Mesenchymal stem cell (in vitro differentiated cells and primary cell): ENCODE measurements around the gene CYS1.

Experiments
- DNase-seq: peaks from one replicate; pipeline ENCODE4 v3.0.0-alpha.2; 2013
- H2AFZ ChIP-seq: one replicate; pipeline ENCODE4 v1.6.1; 2013; ENCODE audit warnings: low read depth, mild to moderate bottlenecking, control low read depth, inconsistent platforms, low read length, moderate library complexity
- H2AK5ac ChIP-seq: 2 replicates; pipeline ENCODE4 v1.6.1; 2013; ENCODE audit warnings: low read length, moderate library complexity, mild to moderate bottlenecking, inconsistent platforms; ENCODE audit not compliant: severe bottlenecking
- H2BK120ac ChIP-seq: one replicate; pipeline ENCODE4 v1.6.1; 2013; ENCODE audit warnings: low read depth, mild to moderate bottlenecking, inconsistent platforms, low read length, moderate library complexity
- H2BK12ac ChIP-seq, 2 experiments: one replicate each; pipeline ENCODE4 v1.6.1; 2013; ENCODE audit warnings: inconsistent platforms in 2 of 2, low read length in 2 of 2, mild to moderate bottlenecking in 2 of 2, moderate library complexity in 2 of 2, control low read depth in 1 of 2
- H2BK15ac ChIP-seq: one replicate; pipeline ENCODE4 v1.6.1; 2013; ENCODE audit warnings: mild to moderate bottlenecking, low read depth, inconsistent platforms; ENCODE audit not compliant: poor library complexity, severe bottlenecking
- H2BK5ac ChIP-seq: 2 replicates; pipeline ENCODE4 v1.6.1; 2013; ENCODE audit warnings: low read depth, mild to moderate bottlenecking, low read length, control low read depth, inconsistent platforms; ENCODE audit not compliant: poor library complexity, severe bottlenecking
- H3K14ac ChIP-seq, 2 experiments: one replicate each; pipeline ENCODE4 v1.6.1; 2013; ENCODE audit warnings: inconsistent platforms in 2 of 2, low read length in 2 of 2, control low read depth in 1 of 2, mild to moderate bottlenecking in 1 of 2, moderate library complexity in 1 of 2
- H3K18ac ChIP-seq, 2 experiments: one replicate each; pipeline ENCODE4 v1.6.1; 2013; ENCODE audit warnings: inconsistent platforms in 2 of 2, low read length in 2 of 2, control low read depth in 1 of 2, low read depth in 1 of 2, mild to moderate bottlenecking in 1 of 2
- H3K23ac ChIP-seq, 2 experiments: one replicate each; pipeline ENCODE4 v1.6.1; 2013; ENCODE audit warnings: inconsistent platforms in 2 of 2, low read length in 2 of 2, mild to moderate bottlenecking in 2 of 2, moderate library complexity in 2 of 2, control low read depth in 1 of 2
- H3K27ac ChIP-seq: 2 replicates; pipeline ENCODE4 v1.5.1; 2013; ENCODE audit warnings: mild to moderate bottlenecking, moderate library complexity, low read length, control low read depth, inconsistent platforms; ENCODE audit not compliant: poor library complexity, severe bottlenecking
- H3K27me3 ChIP-seq, 2 experiments: 2 replicates each; pipeline versions ENCODE4 v1.6.1 to v1.7.0; 2013; ENCODE audit warnings: low read length in 2 of 2, mild to moderate bottlenecking in 2 of 2, moderate library complexity in 2 of 2, control low read depth in 1 of 2, inconsistent platforms in 1 of 2; ENCODE audit not compliant: control insufficient read depth in 1 of 2, insufficient read depth in 1 of 2
- H3K36me3 ChIP-seq, 2 experiments: 2 replicates each; pipeline versions ENCODE4 v1.6.1 to v1.7.0; 2013; ENCODE audit warnings: low read length in 2 of 2, control low read depth in 1 of 2, inconsistent platforms in 1 of 2, low read depth in 1 of 2, mild to moderate bottlenecking in 1 of 2; ENCODE audit not compliant: insufficient read depth in 2 of 2, control insufficient read depth in 1 of 2
- H3K4ac ChIP-seq, 2 experiments: one replicate each; pipeline ENCODE4 v1.6.1; 2013; ENCODE audit warnings: inconsistent platforms in 2 of 2, low read length in 2 of 2, mild to moderate bottlenecking in 2 of 2, moderate library complexity in 2 of 2, control low read depth in 1 of 2, low read depth in 1 of 2
- H3K4me1 ChIP-seq: 2 replicates; pipeline ENCODE4 v1.6.1; 2013; ENCODE audit warnings: low read depth, low read length, control low read depth; ENCODE audit not compliant: control insufficient read depth, insufficient read depth
- H3K4me2 ChIP-seq: 2 replicates; pipeline ENCODE4 v1.6.1; 2013; ENCODE audit warnings: low read length, mild to moderate bottlenecking, inconsistent platforms; ENCODE audit not compliant: poor library complexity, severe bottlenecking
- H3K4me3 ChIP-seq, 2 experiments: 2 replicates each; pipeline versions ENCODE4 v1.5.1 to v1.7.0; 2013; ENCODE audit warnings: low read length in 2 of 2, mild to moderate bottlenecking in 2 of 2, control low read depth in 1 of 2, low read depth in 1 of 2; ENCODE audit not compliant: insufficient read depth in 1 of 2
- H3K79me1 ChIP-seq: replicated peaks from 2 replicates; pipeline ENCODE4 v1.6.1; 2013; ENCODE audit warnings: mild to moderate bottlenecking, control low read depth, low read length, inconsistent platforms; ENCODE audit not compliant: poor library complexity, severe bottlenecking
- H3K9ac ChIP-seq: 2 replicates; pipeline ENCODE4 v1.7.0; 2013; ENCODE audit warnings: mild to moderate bottlenecking, low read length, moderate library complexity
- H3K9me3 ChIP-seq: 2 replicates; pipeline ENCODE4 v1.7.0; 2013; ENCODE audit warnings: mild to moderate bottlenecking, low read length; ENCODE audit not compliant: control insufficient read depth
- H4K8ac ChIP-seq: one replicate; pipeline ENCODE4 v1.6.1; 2013; ENCODE audit warnings: inconsistent platforms, mild to moderate bottlenecking, low read length, moderate library complexity
- H4K91ac ChIP-seq: one replicate; pipeline ENCODE4 v1.6.1; 2013; ENCODE audit warnings: mild to moderate bottlenecking, low read length, inconsistent platforms
- WGBS: methylation state at CpG from one replicate; pipeline ENCODE4 v1.1.7; 2013; ENCODE audit warnings: mixed read lengths; 5-methylcytosine and 5-hydroxymethylcytosine counted together

Gene CYS1

DNA sequence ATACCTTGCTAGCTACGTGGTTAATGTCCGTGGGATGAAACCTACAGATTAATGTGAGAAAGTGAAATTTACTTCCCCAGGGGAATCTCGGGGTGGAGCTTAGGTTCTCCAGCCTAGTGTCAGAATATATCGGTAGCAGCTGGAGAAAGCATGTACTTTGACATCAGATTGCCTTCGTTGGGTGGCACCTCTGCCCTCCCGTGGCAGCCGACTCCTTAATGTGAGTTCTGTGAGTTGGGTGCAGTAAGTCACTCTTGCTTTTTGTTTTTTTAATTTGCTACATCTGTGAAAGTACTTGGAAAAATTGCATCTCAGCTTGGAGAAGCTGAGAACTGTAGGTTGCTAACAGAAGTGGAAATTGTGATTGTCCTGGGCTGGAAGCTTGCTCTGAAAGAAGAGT, 33.3 kb downstream of the CYS1 start:
- Histone ChIP-seq H3K4ac (no peak overlapping the region), H3K4me2 (no peak overlapping the region), H3K23ac (no peak overlapping the region), H3K27me3 (no peaks in the 10 kb centered on the region), H3K18ac (no peak overlapping the region), H3K79me1 (peaks cover 12% of the 10 kb centered on the region), H2AFZ (no peak overlapping the region), H3K4me3 (no peak overlapping the region), H4K91ac (no peak overlapping the region), H3K27ac (no peak overlapping the region), H2BK120ac (no peak overlapping the region), H3K14ac (no peak overlapping the region), H2BK5ac (no peak overlapping the region), H3K36me3 (peaks cover 17 to 37% of the 10 kb centered on the region in 2 experiments), H4K8ac (no peak overlapping the region), H3K4me1 (peaks cover 26% of the 10 kb centered on the region), H3K9me3 (no peaks in the 10 kb centered on the region), H2BK15ac (no peak overlapping the region), H2AK5ac (no peak overlapping the region), H2BK12ac (no peak overlapping the region), H3K9ac (no peak overlapping the region)
- WGBS = 89% methylated on average over 7 of the region's 7 CpGs
- no peak for DNase-seq

DNA sequence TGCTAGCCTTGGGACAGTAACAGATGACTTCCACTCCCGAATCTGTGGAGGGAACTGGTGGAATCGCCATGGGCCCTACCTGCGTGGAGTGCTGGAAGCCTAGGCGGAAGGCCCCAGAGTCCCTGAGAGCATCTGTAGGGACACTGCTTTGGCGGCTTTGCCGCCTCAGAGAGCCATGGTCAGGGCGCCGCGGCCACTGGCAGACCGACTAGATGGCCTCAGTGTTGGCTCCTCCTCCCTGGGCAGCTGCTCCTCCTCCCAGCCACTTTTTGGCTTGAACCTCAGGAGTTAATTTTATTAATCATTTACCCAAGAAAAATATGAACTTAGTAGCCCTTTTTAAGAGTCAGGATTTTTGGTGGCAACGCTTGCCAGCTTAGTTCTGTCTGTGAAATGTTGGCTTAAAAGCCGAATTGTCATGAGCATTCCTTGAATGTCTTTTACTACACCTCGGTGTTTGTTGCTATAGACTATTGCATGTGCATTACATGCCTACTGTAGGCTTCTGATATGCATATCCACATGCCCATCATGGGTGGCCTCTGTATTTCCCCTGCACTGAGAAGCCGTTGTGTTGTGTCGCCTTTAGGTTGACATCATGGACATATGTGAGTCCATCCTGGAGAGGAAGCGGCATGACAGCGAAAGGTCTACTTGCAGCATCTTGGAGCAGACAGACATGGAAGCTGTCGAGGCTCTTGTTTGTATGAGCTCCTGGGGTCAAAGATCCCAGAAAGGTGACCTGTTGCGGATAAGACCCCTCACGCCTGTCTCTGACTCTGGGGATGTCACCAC, 34.5 kb downstream of the CYS1 start:
- Histone ChIP-seq H2BK120ac (no peak overlapping the region), H3K4me2 (no peak overlapping the region), H4K91ac (no peak overlapping the region), H3K27ac (no peak overlapping the region), H4K8ac (no peak overlapping the region), H3K4me3 (no peak overlapping the region), H3K18ac (no peak overlapping the region), H2AK5ac (no peak overlapping the region), H3K9me3 (no peaks in the 10 kb centered on the region), H2AFZ (no peak overlapping the region), H3K36me3 (peaks cover 17 to 34% of the 10 kb centered on the region in 2 experiments), H2BK5ac (no peak overlapping the region), H3K9ac (no peak overlapping the region), H2BK15ac (no peak overlapping the region), H3K4ac (no peak overlapping the region), H3K23ac (no peak overlapping the region), H2BK12ac (no peak overlapping the region), H3K14ac (no peak overlapping the region), H3K79me1 (peaks cover 12% of the 10 kb centered on the region), H3K27me3 (no peaks in the 10 kb centered on the region), H3K4me1 (peaks cover 26% of the 10 kb centered on the region)
- no peak for DNase-seq
- WGBS = 97% methylated on average over 19 of the region's 20 CpGs

DNA sequence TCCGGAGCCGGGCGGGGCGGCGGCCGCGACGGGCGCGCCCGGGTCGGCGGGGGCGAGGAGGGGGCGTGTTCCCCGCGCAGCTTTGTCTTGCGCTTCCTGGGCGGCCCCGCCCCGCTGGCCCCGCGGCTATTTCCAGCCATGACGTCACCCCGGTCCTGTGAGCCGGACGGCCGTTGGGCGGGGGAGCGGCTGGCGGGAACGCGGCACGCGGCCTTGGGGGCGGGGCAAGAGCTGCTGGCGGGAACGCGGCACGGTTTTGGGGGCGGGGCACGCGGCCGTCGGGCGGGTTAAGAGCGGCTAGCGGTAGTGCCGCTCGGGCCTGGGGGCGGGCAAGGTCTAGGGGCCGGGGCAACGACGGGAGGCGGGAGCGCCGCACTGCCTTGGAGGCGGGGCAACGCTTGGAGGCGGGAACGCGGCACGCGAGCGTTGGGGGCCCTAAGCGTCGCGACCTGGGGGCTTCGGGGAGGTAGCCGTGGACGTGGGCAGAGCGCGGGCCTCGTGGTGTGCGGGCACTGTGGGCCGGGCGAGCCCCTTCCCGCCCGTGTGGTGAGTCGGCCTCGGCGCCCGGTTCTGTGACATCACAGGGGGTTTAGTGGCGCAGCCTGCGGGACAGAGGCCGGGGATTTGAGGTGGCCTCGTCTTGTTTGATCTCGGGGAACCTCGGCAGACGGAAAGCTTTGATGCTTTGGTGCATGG, 36.2 kb downstream of the CYS1 start:
- Histone ChIP-seq H4K91ac (peak overlapping the region; percentile 99), H3K9me3 (no peaks in the 10 kb centered on the region), H3K18ac (peak overlapping the region; percentile 98 to 99), H3K9ac (peak overlapping the region; percentile 89), H3K4me2 (peak overlapping the region; percentile 81), H2AK5ac (no peak overlapping the region), H3K4me3 (peak overlapping the region; percentile 85 to 93), H2BK5ac (no peak overlapping the region), H4K8ac (peak overlapping the region; percentile 98), H2AFZ (no peak overlapping the region), H3K4me1 (peaks cover 26% of the 10 kb centered on the region), H3K79me1 (peaks cover 8% of the 10 kb centered on the region), H3K27ac (no peak overlapping the region), H2BK120ac (no peak overlapping the region), H3K27me3 (no peaks in the 10 kb centered on the region), H3K36me3 (peaks cover 13 to 23% of the 10 kb centered on the region in 2 experiments), H2BK12ac (peak overlapping the region; percentile 18 to 97), H2BK15ac (peak overlapping the region; percentile 98), H3K14ac (no peak overlapping the region), H3K23ac (no peak overlapping the region), H3K4ac (peak overlapping the region; percentile 90 to 93)
- peak; percentile 91 for DNase-seq
- WGBS = 22% methylated on average over 52 of the region's 90 CpGs

DNA sequence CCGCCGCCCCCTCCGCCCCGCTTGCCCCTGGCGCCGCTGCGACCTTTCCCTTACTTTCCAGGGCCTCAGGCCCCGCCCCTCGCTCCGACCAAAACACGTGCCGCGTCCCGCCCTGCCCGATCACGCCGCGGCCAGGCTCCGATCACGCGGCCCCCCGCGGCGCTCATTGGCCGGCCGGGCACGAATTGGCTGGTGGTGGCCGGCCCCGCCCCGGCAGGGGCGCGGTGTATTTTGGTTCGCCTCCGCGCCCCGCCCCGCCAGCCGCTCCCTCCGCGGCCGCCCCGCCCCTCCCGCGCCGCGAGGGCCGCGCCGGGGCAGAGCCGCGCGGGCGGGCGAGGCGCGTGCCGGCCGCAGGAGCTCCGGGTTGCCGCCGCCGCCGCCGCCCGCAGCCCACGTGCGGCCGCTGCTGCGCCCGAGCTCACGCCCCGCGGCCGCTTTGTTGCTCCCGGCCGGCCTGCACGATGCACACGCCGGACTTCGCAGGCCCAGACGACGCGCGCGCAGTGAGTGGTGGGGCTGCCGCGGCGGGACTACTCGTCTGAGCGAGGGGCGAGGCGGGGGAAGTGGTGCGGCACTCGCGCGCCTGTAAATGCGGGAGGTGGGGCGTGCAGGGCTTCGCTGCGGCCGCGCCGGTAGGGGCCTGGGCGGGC, 36.8 kb downstream of the CYS1 start, which contains the start of gene KLF11:
Gene KLF11, plus strand, starts transcription at position 295 of the 650 bp plus-strand sequence. Its CDS starts 167 bp downstream, at position 462.
- DNase-seq = peak; percentile 89
- peak within 1 kb of the TSS in 1 of 2 experiments; percentile 99 for H3K14ac ChIP-seq
- H2BK12ac ChIP-seq = peak within 1 kb of the TSS; percentile 91 to 97
- H2AK5ac ChIP-seq = no peak within 1 kb of the TSS
- peak within 1 kb of the TSS; percentile 34 for H3K27ac ChIP-seq
- peak within 1 kb of the TSS; percentile 99 for H4K91ac ChIP-seq
- H3K18ac ChIP-seq = peak within 1 kb of the TSS; percentile 98 to 99
- peak within 1 kb of the TSS; percentile 85 to 93 for H3K4me3 ChIP-seq
- peak within 1 kb of the TSS; percentile 59 for H2BK5ac ChIP-seq
- peaks cover 7% of the 10 kb centered on the region for H3K79me1 ChIP-seq
- peak within 1 kb of the TSS; percentile 42 for H2BK120ac ChIP-seq
- peak within 1 kb of the TSS; percentile 29 for H2AFZ ChIP-seq
- peaks cover 24% of the 10 kb centered on the region for H3K4me1 ChIP-seq
- H3K27me3 ChIP-seq = no peaks in the 10 kb centered on the region
- peak within 1 kb of the TSS; percentile 98 for H2BK15ac ChIP-seq
- peak within 1 kb of the TSS; percentile 98 for H4K8ac ChIP-seq
- peak within 1 kb of the TSS; percentile 81 for H3K4me2 ChIP-seq
- H3K23ac ChIP-seq = no peak within 1 kb of the TSS
- no peaks in the 10 kb centered on the region for H3K9me3 ChIP-seq
- 1% methylated on average over 62 of the region's 104 CpGs for WGBS
- H3K36me3 ChIP-seq = peaks cover 10 to 18% of the 10 kb centered on the region in 2 experiments
- peak within 1 kb of the TSS; percentile 90 to 93 for H3K4ac ChIP-seq
- peak within 1 kb of the TSS; percentile 89 for H3K9ac ChIP-seq
